Measurements from ENCODE around the gene CAMK2D.

GRCh38 chr4:113643505-113643904 lies 118.0 kb downstream of the CAMK2D start:
- TF ChIP-seq POLR2AphosphoS5 (IDR thresholded peaks at IDR 0.05; ENCODE audit: low read depth, low read length), result no peak
- TF ChIP-seq CTCF (IDR thresholded peaks at IDR 0.05), result no peak
- no peak for TF ChIP-seq REST (IDR thresholded peaks at IDR 0.05; ENCODE audit: insufficient read depth in 1 of 2, low read depth in 2 of 2, low read length in 1 of 2)
